CD4-positive, alpha-beta T cell (primary cell): ENCODE measurements around the gene ARFGEF2. TPM values are rescaled to one million over a fixed set of nuclear protein-coding genes. Genes with fewer than 3 reads are reported as not detected.

ENCODE experiments used
- ATAC-seq: fragments of 200-7000 bp; cut with Tn5 transposase; one replicate; pipeline ENCODE4 v1.10.0; 2022; ENCODE audit warnings: mild to moderate bottlenecking; ENCODE audit not compliant: poor library complexity
- CTCF ChIA-PET: fragments of 350-600 bp; sonication (Branson Sonifier 250); formaldehyde crosslinking; loops from one replicate; lab custom pipeline; 2021; ENCODE audit warnings: antibody characterized with exemption, inconsistent platforms; lab: Charles Lee
- POLR2A ChIA-PET: fragments of 350-600 bp; sonication (Branson Sonifier 250); formaldehyde crosslinking; loops from one replicate; lab custom pipeline; 2021; ENCODE audit warnings: antibody characterized with exemption, inconsistent platforms; lab: Charles Lee
- DNase-seq, 14 experiments: peaks; one replicate each; pipeline ENCODE4 v3.0.0-alpha.2; 2013 to 2020; ENCODE audit warnings: mixed read lengths in 2 of 14
- H3K27ac ChIP-seq, 2 donors: one replicate each; pipeline versions ENCODE4 v1.5.1 to v1.7.0; 2013; ENCODE audit warnings: low read length in 2 of 2, low read depth in 1 of 2, mild to moderate bottlenecking in 1 of 2
- H3K27me3 ChIP-seq, 2 experiments: 1 replicate in 1 of 2; 2 replicates in 1 of 2; pipeline versions ENCODE4 v1.6.1 to v1.7.0; 2013; ENCODE audit warnings: low read length in 2 of 2, control low read depth in 1 of 2, mild to moderate bottlenecking in 1 of 2, moderate library complexity in 1 of 2; ENCODE audit not compliant: insufficient read depth in 2 of 2, control insufficient read depth in 1 of 2
- H3K36me3 ChIP-seq: one replicate; pipeline ENCODE4 v1.6.1; 2013; ENCODE audit warnings: low read length, control low read depth; ENCODE audit not compliant: insufficient read depth
- H3K4me1 ChIP-seq: one replicate; pipeline ENCODE4 v1.6.1; 2013; ENCODE audit warnings: low read length, control low read depth; ENCODE audit not compliant: insufficient read depth
- H3K4me3 ChIP-seq: one replicate; pipeline ENCODE4 v1.5.1; 2013; ENCODE audit warnings: mild to moderate bottlenecking, low read length, moderate library complexity
- H3K9me3 ChIP-seq, 2 experiments: 1 replicate in 1 of 2; 2 replicates in 1 of 2; pipeline versions ENCODE4 v1.6.1 to v1.7.0; 2013; ENCODE audit warnings: low read length in 2 of 2, mild to moderate bottlenecking in 2 of 2, control low read depth in 1 of 2, moderate library complexity in 1 of 2; ENCODE audit not compliant: control insufficient read depth in 1 of 2, insufficient read depth in 1 of 2
- H3K27ac Mint-ChIP-seq: one replicate; pipeline ENCODE4 v1.8.0; 2020; ENCODE audit warnings: mixed read lengths
- H3K27me3 Mint-ChIP-seq: one replicate; pipeline ENCODE4 v1.8.0; 2021; ENCODE audit warnings: mixed read lengths
- H3K36me3 Mint-ChIP-seq: one replicate; pipeline ENCODE4 v1.8.0; 2021; ENCODE audit warnings: low read depth, mixed read lengths
- H3K4me1 Mint-ChIP-seq: one replicate; pipeline ENCODE4 v1.8.0; 2021; ENCODE audit warnings: low read depth, mixed read lengths
- H3K4me3 Mint-ChIP-seq: one replicate; pipeline ENCODE4 v1.8.0; 2020; ENCODE audit warnings: mild to moderate bottlenecking, mixed read lengths
- H3K9me3 Mint-ChIP-seq: one replicate; pipeline ENCODE4 v1.8.0; 2020; ENCODE audit warnings: mixed read lengths
- intact Hi-C, 2 experiments: fragments of 100-400 bp; cut with DNase I in 1 of 2; cut with micrococcal nuclease in 1 of 2; formaldehyde crosslinking; loops; one replicate each; pipeline versions ENCODE4 v1.15.1 to v1.9.0; 2023 to 2025; cut with DNase I, micrococcal nuclease
- total RNA-seq, 174 experiments: library from RNA in 2 of 174; stranded (reverse) in 2 of 174; gene quantifications; one replicate each; pipeline ENCODE4 v1.2.3 and lab custom pipeline; 2021 to 2026
- TF ChIP-seq, protein P1 (sequence below): fragments of 200-600 bp; IDR thresholded peaks from one replicate; pipeline ENCODE4 v1.8.0; 2022; ENCODE audit warnings: antibody characterized with exemption, mild to moderate bottlenecking

ARFGEF2 gene
- total RNA-seq, 2 experiments from 2014 or later = 23.0 to 23.4 TPM

DNA sequence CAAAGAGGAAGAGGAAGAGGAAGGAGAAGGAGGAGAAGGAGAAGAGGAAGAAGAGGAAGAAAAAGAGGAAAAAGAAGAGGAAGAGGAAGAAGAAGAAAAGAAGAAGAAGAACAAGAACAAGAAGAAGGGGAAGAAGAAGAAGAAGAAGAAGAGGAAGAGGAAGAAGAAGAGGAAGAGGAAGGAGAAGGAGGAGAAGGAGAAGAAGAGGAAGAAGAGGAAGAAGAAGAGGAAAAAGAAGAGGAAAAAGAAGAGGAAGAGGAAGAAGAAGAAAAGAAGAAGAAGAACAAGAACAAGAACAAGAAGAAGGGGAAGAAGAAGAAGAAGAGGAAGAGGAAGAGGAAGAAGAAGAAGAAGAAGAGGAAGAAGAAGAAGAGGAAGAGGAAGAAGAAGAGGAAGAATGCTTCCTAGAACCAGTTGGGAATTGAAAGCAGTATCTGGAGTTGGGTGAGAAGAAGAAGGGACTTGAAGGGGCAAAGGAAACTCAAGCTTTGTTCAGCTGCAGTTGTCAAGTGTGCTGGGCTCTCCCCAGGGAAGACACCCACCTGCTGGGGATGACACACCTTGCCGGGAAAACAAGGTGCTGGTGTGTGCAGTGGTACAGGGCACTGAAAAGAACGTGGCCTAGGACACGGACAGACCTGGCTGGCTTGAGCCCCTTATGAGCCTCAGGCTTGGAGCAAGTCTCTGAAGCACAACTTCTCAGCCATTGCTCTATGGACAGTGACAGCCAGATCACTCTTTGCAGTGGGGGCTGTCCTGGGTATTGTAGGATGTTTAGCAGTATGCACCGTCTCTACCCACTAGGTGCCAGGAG lies 30.1 kb upstream of the ARFGEF2 start:
- peaks cover 6% of the 10 kb centered on the region for H3K27me3 Mint-ChIP-seq
- intact Hi-C loops = no loop called here
- CTCF ChIA-PET = interaction anchor here (0.9 kb wide), 1 partner anchor 234 kb away, joined by 3 read pairs; no protein-coding TSS in a partner anchor

DNA sequence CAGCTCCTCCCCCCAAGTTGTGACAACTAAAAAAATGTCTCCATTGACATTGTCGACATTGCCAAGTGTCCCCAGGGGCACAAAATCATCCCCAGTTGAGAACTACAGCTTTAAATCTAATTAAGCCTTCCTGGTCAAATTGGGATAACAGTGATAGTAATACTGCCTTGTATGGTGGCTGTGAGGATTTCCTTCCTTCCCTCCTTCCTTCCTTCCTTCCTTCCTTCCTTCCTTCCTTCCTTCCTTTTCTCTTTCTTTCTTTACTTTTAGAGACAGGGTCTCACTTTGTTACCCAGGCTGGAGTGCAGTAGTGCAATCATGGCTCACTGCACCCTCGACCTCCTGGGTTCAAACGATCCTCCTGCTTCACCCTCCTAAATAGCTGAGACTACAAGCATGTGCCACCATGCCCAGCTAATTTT lies 29.5 kb upstream of the ARFGEF2 start:
- no peak overlapping the region for H3K4me3 ChIP-seq
- no peak for ATAC-seq
- no peak overlapping the region for H3K27ac Mint-ChIP-seq
- no peak overlapping the region for H3K4me3 Mint-ChIP-seq
- H3K4me1 ChIP-seq = no peaks in the 10 kb centered on the region
- no peak for DNase-seq
- ChIA-PET CTCF (interaction anchor here (0.9 kb wide), 1 partner anchor 234 kb away, joined by 3 read pairs; no protein-coding TSS in a partner anchor), POLR2A (no interaction called here)
- intact Hi-C loops = no loop called here
- no peaks in the 10 kb centered on the region for H3K4me1 Mint-ChIP-seq
- H3K36me3 ChIP-seq = no peaks in the 10 kb centered on the region
- H3K27ac ChIP-seq = no peak overlapping the region
- no peaks in the 10 kb centered on the region for H3K9me3 Mint-ChIP-seq
- TF ChIP-seq, protein P1, sequence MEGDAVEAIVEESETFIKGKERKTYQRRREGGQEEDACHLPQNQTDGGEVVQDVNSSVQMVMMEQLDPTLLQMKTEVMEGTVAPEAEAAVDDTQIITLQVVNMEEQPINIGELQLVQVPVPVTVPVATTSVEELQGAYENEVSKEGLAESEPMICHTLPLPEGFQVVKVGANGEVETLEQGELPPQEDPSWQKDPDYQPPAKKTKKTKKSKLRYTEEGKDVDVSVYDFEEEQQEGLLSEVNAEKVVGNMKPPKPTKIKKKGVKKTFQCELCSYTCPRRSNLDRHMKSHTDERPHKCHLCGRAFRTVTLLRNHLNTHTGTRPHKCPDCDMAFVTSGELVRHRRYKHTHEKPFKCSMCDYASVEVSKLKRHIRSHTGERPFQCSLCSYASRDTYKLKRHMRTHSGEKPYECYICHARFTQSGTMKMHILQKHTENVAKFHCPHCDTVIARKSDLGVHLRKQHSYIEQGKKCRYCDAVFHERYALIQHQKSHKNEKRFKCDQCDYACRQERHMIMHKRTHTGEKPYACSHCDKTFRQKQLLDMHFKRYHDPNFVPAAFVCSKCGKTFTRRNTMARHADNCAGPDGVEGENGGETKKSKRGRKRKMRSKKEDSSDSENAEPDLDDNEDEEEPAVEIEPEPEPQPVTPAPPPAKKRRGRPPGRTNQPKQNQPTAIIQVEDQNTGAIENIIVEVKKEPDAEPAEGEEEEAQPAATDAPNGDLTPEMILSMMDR = no peak
- H3K36me3 Mint-ChIP-seq = no peaks in the 10 kb centered on the region
- H3K9me3 ChIP-seq = peaks cover 0 to 4% of the 10 kb centered on the region in 2 experiments
- peaks cover 6% of the 10 kb centered on the region for H3K27me3 Mint-ChIP-seq
- H3K27me3 ChIP-seq = no peaks in the 10 kb centered on the region

More for the DNA sequence above, 30.1 kb upstream of the ARFGEF2 start:
- ATAC-seq (no peak), DNase-seq (no peak)
- Histone ChIP-seq H3K4me3 (no peak overlapping the region), H3K4me1 (no peaks in the 10 kb centered on the region), H3K9me3 (peaks cover 0 to 4% of the 10 kb centered on the region in 2 experiments), H3K36me3 (no peaks in the 10 kb centered on the region), H3K27me3 (no peaks in the 10 kb centered on the region), H3K27ac (no peak overlapping the region)
- Mint-ChIP-seq H3K4me1 (no peaks in the 10 kb centered on the region), H3K36me3 (no peaks in the 10 kb centered on the region), H3K9me3 (no peaks in the 10 kb centered on the region), H3K4me3 (no peak overlapping the region), H3K27ac (no peak overlapping the region)
- TF ChIP-seq, protein P1 = no peak
- POLR2A ChIA-PET = no interaction called here

DNA sequence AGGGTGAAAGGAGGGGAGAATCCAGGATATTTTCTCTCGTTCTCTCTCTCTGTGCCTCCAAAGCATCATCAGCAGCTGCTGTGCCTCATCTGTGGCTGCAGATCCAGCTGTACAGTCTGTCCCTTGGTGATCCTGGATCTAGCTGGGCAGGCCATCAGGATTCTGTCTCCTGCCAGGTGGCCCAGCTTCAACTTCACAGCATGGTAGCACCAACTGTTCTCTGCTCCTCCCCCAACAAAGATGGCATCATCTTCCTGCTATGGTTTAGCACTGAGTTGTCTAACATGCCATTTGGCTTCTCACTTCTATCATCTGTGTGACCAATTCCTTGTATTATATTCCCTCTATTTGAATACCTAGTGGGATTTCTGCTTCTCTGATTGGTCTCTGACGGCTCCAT lies 28.6 kb upstream of the ARFGEF2 start:
- H3K27me3 Mint-ChIP-seq = peaks cover 6% of the 10 kb centered on the region
- H3K27ac ChIP-seq = no peak overlapping the region
- H3K4me3 ChIP-seq = no peak overlapping the region
- ChIA-PET CTCF (no interaction called here), POLR2A (no interaction called here)
- intact Hi-C loops = no loop called here
- no peak overlapping the region for H3K27ac Mint-ChIP-seq
- TF ChIP-seq, protein P1 = no peak
- no peaks in the 10 kb centered on the region for H3K36me3 Mint-ChIP-seq
- no peak for ATAC-seq
- no peak overlapping the region for H3K4me3 Mint-ChIP-seq
- no peaks in the 10 kb centered on the region for H3K27me3 ChIP-seq
- no peaks in the 10 kb centered on the region for H3K4me1 ChIP-seq
- H3K9me3 Mint-ChIP-seq = no peaks in the 10 kb centered on the region
- H3K9me3 ChIP-seq = peaks cover 0 to 4% of the 10 kb centered on the region in 2 experiments
- no peak for DNase-seq
- no peaks in the 10 kb centered on the region for H3K4me1 Mint-ChIP-seq
- H3K36me3 ChIP-seq = no peaks in the 10 kb centered on the region
